Measurements from ENCODE around the gene FRAS1.

DNA sequence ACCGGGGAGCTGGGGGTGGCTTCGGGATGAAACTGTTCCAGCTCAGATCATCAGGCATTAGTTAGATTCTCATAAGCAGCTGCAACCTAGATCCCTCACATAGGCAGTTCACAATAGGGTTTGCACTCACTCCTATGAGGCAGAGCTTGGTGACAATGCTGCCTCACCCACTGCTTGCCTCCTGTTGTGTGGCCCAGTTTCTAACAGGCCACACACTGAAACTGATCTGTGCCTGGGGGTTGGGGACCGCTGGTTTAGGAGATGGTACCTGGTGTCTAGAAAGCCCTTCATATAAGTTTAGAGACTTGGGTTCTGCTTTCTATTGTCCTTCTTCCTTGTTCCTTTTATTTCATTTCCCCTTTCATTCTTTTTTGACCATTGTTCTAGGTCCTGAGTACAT is 234.2 kb downstream of the FRAS1 start:
- TF ChIP-seq, protein P1, sequence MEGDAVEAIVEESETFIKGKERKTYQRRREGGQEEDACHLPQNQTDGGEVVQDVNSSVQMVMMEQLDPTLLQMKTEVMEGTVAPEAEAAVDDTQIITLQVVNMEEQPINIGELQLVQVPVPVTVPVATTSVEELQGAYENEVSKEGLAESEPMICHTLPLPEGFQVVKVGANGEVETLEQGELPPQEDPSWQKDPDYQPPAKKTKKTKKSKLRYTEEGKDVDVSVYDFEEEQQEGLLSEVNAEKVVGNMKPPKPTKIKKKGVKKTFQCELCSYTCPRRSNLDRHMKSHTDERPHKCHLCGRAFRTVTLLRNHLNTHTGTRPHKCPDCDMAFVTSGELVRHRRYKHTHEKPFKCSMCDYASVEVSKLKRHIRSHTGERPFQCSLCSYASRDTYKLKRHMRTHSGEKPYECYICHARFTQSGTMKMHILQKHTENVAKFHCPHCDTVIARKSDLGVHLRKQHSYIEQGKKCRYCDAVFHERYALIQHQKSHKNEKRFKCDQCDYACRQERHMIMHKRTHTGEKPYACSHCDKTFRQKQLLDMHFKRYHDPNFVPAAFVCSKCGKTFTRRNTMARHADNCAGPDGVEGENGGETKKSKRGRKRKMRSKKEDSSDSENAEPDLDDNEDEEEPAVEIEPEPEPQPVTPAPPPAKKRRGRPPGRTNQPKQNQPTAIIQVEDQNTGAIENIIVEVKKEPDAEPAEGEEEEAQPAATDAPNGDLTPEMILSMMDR (IDR thresholded peaks at IDR 0.05) = no peak
- TF ChIP-seq POLR2AphosphoS5 (IDR thresholded peaks at IDR 0.05) = no peak

Data from breast epithelium (tissue), 3 donors.